Sciatic nerve (tissue), 2 donors: ENCODE data around the gene UAP1. TPM values are rescaled to one million over a fixed set of nuclear protein-coding genes. Genes with fewer than 3 reads are reported as not detected.

ENCODE experiments used
- ATAC-seq: fragments of 200-7000 bp; cut with Tn5 transposase; one replicate; pipeline ENCODE4 v1.9.1; 2020; ENCODE audit warnings: mild to moderate bottlenecking, moderate library complexity
- DNase-seq: peaks from one replicate; pipeline ENCODE4 v3.0.0-alpha.2; 2020; ENCODE audit warnings: low spot score
- intact Hi-C: fragments of 100-400 bp; cut with DNase I; formaldehyde crosslinking; loops from one replicate; pipeline ENCODE4 v1.14.2; 2022
- total RNA-seq: library from RNA; stranded (reverse); fragmentation: NEBNext Ultra II Directional; extraction: Animal tissue kit (Norgen Biotek cat#: 25700); gene quantifications from one replicate; pipeline ENCODE4 v1.2.1, GENCODE V29; 2021
- donor health status: DM: no; HTN: no; CAD: no.
- donor health status: DM: no; HTN: no; CAD: no.

The UAP1 gene
- total RNA-seq = 70.9 TPM

DNA sequence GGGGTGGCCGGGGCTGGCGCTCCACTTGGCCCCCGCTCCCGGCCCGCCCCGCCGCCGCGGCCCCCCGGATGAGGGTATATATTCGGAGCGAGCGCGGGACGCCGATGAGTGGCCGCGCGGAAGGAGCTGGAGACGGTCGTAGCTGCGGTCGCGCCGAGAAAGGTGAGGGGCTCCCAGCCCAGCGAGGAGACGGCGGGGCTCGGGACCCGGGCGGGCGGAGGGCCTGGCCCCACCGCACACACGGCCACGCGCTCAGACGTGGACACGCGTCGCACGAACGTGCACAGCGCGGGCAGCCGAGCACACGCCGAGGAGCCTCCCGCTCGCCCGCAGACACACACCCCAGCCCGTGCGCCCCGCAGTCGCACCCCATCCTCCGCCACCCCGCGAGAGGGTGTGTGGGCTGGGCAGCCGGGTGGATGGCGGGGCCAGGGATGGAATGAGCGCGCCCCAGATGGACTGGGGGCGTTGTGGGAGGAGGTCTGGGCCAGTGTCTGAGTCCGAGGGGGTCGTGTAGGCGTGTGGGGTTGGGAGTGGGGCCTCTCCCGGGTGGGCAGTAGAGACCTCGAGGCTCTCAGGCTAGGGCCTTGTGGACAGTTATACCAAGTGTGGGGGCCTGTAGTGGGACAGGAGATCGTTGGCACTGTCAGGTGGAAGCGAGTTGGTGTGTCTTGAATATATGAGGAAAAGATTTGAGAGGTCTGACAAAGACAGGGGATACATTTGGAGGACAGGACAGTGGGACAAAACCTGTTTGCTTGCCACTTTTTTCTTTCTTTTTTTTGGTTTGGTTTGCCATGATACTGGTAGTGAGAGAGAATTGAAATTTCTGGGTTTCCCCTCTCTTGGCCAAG is at the start of gene UAP1:
UAP1 (plus strand) TSS at position 107 of the 854 bp plus-strand sequence. CDS start 4,347 bp downstream, outside the sequence.
- DNase-seq (peak; percentile 75), ATAC-seq (peak; percentile 44)
- intact Hi-C loops = no loop called here

DNA sequence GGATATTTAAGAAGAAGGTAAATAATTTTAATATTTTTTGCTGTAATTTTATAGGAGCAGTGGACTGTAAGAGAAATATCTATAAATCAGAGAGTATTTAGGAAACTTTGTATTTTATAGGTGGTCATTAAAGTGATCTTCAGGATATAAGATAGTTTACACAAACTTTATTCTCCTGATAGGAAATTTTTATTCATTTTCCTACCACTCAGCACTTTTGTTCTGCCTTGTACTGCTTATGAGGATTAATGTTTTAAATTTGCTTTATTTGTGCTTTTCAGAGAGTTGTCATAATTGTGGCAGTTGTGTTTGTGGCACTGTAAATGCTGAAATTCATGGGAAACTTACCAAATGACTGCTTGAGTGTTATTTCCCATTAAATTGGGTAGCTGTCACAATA is 34.2 kb upstream of the UAP1 start:
- intact Hi-C loops = no loop called here
- DNase-seq = no peak
- no peak for ATAC-seq

DNA sequence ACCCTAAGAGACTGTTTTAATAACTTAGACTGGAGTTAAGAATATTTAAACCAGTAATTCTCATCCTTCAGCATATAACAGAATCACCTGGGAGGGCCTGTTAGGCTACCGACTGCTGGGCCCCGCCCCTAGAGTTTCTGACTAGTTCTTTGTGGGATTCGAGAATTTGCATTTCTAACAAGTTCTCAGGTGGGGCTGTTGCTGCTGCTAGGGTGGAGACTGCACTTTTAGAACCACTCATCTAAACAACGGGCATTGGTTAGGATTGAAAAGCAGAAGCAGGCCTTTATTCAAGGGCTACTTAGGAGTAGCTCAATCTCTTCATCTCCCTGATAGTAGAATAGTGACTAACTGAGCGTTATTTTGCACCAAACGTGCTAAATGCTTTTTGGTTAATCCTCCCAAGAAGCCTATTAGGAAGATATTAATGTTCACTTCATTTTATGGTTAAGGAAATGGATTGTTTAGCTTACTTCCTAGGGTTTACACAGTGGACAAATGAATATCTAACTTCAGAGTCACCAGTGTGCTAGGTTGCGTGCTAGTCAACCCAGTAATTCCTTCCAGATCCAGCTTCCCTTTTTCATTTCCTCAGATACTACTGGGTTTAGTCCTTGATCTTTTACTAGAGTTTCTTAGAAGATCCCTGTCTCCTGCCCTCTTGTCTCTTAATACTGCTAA is 31.1 kb upstream of the UAP1 start:
- DNase-seq (no peak), ATAC-seq (no peak)
- intact Hi-C loops = no loop called here

DNA sequence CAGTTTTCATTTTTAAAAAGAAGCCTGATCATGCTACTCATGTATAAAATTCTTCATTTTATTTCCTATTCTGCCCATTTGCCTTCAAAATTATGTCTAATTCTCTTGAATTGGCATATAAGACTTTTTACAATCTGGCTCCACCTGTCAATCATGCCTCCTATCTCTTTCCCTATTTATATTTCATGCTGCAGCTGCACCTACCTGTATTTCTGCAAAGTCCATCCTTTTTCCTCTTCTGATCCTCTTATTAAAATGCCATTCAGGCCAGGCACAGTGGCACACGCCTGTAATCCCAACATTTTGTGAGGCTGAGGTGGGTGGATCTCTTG is 30.6 kb upstream of the UAP1 start:
- ATAC-seq (no peak), DNase-seq (no peak)
- intact Hi-C loops = no loop called here

- DNase-seq (no peak), ATAC-seq (no peak)
- intact Hi-C loops = no loop called here
These were observed 26.0 kb upstream of the UAP1 start for GRCh38 chr1:162535501-162535900.

DNA sequence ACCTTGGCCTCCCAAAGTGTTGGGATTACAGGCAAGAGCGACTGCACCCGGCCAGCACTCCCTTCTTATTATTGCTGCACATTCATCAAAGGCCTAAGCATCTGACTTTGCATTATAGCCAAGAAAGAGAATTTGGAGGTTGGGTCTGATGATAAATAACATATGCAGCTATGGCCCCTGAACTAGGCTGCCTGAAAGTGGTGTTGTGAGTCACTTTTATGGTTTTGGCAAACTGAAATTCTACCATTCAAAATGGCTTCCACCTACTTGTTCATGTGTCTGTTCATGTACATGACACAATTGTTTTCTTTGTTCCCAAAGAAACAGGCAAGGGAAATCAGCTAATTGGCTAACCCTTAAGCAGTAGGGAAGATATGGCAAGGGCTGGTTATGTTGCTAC is 25.0 kb upstream of the UAP1 start:
- intact Hi-C loops = no loop called here
- ATAC-seq = no peak
- no peak for DNase-seq

DNA sequence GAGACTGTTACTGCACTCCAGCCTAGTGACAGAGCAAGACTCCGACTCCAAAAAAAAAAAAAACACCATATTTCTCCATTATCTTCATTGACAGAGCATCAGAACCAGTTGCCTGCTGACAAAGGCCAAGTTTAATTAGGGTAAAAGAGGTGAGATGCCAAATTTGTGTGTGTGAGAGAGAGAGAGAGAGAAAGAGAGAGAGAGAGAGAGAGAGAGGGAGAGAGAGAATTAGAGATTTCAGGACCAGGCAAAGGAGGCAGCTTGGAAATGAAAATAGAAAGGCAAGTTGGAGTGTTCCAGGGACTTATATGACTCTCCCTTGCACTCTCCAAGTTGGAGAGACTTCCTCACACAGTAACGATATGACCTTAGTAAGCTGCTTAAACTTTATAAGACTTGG is 24.3 kb upstream of the UAP1 start:
- ATAC-seq (no peak), DNase-seq (no peak)
- intact Hi-C loops = no loop called here

GRCh38 chr1:162538815-162539431 is 22.6 kb upstream of the UAP1 start:
- DNase-seq (no peak), ATAC-seq (no peak)
- intact Hi-C loops = no loop called here

- intact Hi-C loops = no loop called here
- DNase-seq (no peak), ATAC-seq (peak; percentile 75)
These were observed 19.8 kb upstream of the UAP1 start for GRCh38 chr1:162541619-162542141.

DNA sequence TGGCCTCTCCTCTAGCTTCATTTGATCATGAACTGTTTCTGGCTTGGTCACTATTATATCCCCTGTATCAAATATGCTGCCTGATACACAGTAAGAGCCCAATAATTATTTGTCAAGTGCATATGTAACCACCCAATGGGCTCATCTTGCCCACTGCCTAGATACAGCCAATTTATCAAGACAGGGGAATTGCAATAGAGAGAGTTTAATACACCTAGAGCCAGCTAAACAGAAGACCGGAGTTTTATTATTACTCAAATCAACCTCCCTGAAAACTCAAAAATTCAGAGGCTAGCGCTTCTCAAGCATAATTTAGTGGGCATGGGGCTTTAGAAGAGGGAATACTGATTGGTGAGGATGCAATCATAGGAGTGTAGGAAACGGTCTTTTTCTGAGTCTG is 18.3 kb upstream of the UAP1 start:
- ATAC-seq (no peak), DNase-seq (no peak)
- intact Hi-C loops = no loop called here

DNA sequence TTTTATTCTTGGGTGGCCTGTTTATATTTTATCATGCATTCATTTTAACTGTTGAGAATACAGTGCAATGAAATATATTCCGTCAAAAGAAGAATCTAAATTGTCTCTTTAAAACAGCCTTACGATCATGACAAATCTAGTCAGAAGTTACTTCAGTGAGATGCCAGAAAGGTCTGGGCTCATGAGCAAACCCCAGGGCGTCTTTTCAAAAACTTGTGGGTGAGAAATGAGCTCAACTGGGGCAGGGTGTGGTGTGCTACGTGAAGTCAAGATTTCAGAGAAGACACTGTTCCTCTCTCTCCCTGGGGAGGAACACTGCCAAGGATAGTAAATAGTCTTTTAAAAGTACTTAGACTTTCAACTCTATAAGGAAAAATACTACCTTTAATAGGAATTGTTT is 13.4 kb upstream of the UAP1 start:
- no peak for DNase-seq
- ATAC-seq = peak; percentile 93
- intact Hi-C loops = no loop called here

DNA sequence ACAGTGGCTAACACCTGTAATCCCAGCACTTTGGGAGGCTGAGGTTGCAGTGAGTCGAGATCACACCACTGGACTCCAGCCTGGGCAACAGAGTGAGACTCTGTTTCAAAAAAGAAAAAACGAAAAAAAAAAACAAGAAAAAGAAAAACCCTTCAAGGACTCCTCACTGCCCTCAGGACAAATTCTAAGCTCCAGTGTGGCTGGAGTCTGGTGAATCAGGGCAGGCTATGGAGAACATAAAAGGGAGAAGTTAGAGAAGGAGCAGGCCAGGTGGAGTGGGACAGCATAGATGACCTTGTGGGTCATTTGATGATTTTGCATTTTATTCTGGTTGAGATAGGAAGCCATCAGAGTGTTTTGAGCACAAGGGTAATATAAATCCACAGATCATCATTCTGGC is 12.5 kb upstream of the UAP1 start:
- intact Hi-C loops = no loop called here
- no peak for ATAC-seq
- no peak for DNase-seq

GRCh38 chr1:162550925-162551324 is 10.6 kb upstream of the UAP1 start:
- ATAC-seq = no peak
- intact Hi-C loops = no loop called here
- DNase-seq = no peak

GRCh38 chr1:162551969-162552683 is 9.4 kb upstream of the UAP1 start:
- DNase-seq (no peak), ATAC-seq (peak; percentile 77)
- intact Hi-C loops = no loop called here

DNA sequence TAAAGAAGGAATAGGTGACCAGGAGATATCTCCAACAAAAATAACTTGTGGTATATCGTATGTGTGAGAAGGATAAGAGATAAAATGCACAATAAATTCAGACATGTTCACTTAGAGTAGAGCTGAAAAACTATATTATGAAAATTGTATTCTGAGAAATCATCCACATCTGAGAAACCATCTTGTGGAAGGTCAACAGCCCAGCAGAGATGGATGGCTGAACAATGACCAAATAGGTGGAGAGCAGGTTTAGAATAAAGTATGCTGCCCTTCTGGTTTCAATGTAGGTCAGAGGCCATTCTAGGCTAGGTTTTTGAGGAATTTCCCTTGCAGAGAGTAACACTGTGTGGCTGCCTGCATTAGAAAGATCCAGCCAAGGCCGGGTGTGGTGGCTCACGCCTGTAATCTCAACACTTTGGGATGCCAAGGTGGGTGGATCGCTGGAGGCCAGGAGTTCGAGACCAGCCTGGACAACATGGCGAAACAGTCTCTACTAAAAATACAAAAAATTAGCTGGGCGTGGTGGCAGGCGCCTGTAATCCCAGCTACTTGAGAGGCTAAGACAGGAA is 8.8 kb upstream of the UAP1 start:
- intact Hi-C loops = no loop called here
- no peak for DNase-seq
- ATAC-seq = peak; percentile 54

DNA sequence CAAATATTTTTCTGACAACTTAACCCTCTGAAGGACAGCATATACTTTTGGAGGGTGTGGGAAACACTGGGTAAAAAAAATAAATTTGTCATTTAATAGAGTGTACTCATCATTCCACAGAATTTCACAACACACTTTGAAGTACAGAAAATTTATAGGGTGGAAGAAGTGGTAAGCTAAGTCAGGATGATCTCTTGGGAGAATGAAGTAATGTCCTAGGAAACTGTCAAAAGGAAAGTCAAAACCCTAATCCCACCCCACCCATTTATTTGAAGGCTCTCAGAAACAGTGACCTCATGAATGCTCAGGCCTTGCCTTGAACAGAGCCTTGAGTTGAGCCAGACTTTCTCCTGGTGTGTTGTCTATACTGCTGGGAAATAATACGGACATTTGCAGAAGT is 7.3 kb upstream of the UAP1 start:
- no peak for DNase-seq
- peak; percentile 69 for ATAC-seq
- intact Hi-C loops = no loop called here

- DNase-seq = no peak
- intact Hi-C loops = no loop called here
- no peak for ATAC-seq
These were observed 4.0 kb upstream of the UAP1 start for GRCh38 chr1:162557536-162557935.

GRCh38 chr1:162560303-162561036 is 1.1 kb upstream of the UAP1 start:
- ATAC-seq (peak; percentile 4), DNase-seq (no peak)
- intact Hi-C loops = no loop called here
